ENCODE data around the gene HSPA1B. TPM values are rescaled to one million over a fixed set of nuclear protein-coding genes. Genes with fewer than 3 reads are reported as not detected.
A peak's percentile ranks its signal among the peaks of the same experiment; 100 is the strongest.
"Not testable (repeated sequence)": the region's sequence is repeated elsewhere in the genome, so short reads cannot be mapped to it uniquely, and the experiment has no call there.

The HSPA1B gene
- total and polyA plus RNA-seq, 5 donors = 110 to 299 (median 168) TPM

DNA sequence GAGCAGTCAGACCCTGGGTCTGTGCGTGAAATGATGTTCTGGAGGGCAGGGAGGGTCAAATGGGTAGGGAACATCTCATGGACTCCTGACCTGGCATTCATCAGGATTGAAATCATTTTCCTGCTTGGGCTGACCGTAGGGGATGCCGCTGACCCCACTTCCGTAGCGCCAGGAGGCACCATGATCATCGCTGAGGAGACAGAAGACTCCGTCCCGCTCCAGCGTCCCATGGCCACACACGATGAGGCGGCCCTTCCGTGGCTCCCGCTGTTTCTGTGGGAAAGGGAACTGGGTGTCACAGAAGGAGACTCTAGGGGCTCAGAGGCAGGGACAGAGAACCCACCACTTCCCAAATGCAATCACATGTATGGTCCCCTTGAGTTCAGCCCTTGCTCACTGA lies 32.8 kb downstream of the HSPA1B start:
- intact Hi-C loops (cut with DNase I) = loop anchor here in 1 of 4 donors (10.0 kb wide), 1 partner anchor 176 kb away; the partner anchor contains the start of gene LY6G5C
- ATAC-seq (no peak), DNase-seq (peak in 1 of 3 donors; percentile 30)
- Histone ChIP-seq H3K9me3 (ENCODE audit: control insufficient read depth, low read length) (no peaks in the 10 kb centered on the region), H3K27me3 (ENCODE audit: control insufficient read depth, insufficient read depth) (no peaks in the 10 kb centered on the region), H3K4me1 (ENCODE audit: control insufficient read depth, insufficient read depth, low read length) (peaks cover 2% of the 10 kb centered on the region), H3K4me3 (ENCODE audit: low read length) (no peak overlapping the region), H3K27ac (ENCODE audit: low read length) (no peak overlapping the region)
- WGBS = 93% methylated on average over 13 of the region's 13 CpGs

DNA sequence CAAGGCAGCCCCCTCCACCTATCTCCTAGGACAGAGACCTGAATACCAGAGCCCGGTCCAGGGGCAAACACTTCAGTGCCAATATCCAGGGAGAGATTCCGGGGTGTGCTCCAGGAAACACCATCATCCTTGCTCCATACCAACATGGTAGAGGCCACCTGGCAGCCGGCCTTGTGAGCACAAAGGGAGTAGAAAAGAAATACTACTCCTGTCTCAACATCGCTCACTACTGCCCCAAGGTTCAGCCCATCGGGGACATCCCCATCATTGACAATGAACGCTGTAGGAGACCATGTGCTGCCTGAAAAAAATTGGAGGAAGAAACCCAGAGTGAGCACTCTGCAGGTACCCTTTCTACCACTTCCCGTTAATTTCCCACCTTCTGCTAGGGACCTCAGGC lies 33.6 kb downstream of the HSPA1B start:
- Histone ChIP-seq H3K4me1 (ENCODE audit: control insufficient read depth, insufficient read depth, low read length) (peaks cover 2% of the 10 kb centered on the region), H3K27me3 (ENCODE audit: control insufficient read depth, insufficient read depth) (no peaks in the 10 kb centered on the region), H3K4me3 (ENCODE audit: low read length) (no peak overlapping the region), H3K27ac (ENCODE audit: low read length) (no peak overlapping the region), H3K9me3 (ENCODE audit: control insufficient read depth, low read length) (no peaks in the 10 kb centered on the region)
- ATAC-seq (no peak), DNase-seq (peak in 1 of 3 donors; percentile 32)
- WGBS = 93% methylated on average over 7 of the region's 7 CpGs
- intact Hi-C loops (cut with DNase I) = loop anchor here in 1 of 4 donors (10.0 kb wide), 1 partner anchor 176 kb away; the partner anchor contains the start of gene LY6G5C

DNA sequence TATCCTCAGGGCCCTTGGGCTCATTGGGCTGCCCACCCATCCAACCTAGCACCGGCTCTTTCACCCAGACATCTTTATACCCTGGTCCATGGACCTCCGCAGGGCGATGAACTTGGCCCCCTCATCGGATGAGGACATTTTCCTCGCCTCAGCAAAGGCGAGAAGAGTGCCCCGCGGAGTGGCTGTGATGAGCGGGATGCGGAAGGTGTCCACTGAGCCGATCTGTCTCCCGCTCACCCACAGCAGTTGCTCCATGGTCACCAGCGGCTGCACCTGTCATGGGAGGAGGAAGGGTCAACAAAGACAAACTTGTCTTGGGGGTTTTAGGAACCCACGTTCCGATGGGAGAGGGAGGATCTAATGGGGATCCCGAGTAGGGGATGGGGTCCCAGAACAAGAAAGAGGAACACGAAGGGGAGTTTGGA lies 34.4 kb downstream of the HSPA1B start:
- DNase-seq = peak in 1 of 3 donors; percentile 65
- intact Hi-C loops (cut with DNase I) = loop anchor here in 1 of 4 donors (10.0 kb wide), 1 partner anchor 177 kb away; the partner anchor contains the start of gene LY6G5C
- 39% methylated on average over 17 of the region's 17 CpGs for WGBS
- Histone ChIP-seq H3K4me3 (ENCODE audit: low read length) (peak overlapping the region; percentile 85), H3K27me3 (ENCODE audit: control insufficient read depth, insufficient read depth) (no peaks in the 10 kb centered on the region), H3K27ac (ENCODE audit: low read length) (no peak overlapping the region), H3K4me1 (ENCODE audit: control insufficient read depth, insufficient read depth, low read length) (peaks cover 2% of the 10 kb centered on the region), H3K9me3 (ENCODE audit: control insufficient read depth, low read length) (no peaks in the 10 kb centered on the region)
- ATAC-seq = no peak

DNA sequence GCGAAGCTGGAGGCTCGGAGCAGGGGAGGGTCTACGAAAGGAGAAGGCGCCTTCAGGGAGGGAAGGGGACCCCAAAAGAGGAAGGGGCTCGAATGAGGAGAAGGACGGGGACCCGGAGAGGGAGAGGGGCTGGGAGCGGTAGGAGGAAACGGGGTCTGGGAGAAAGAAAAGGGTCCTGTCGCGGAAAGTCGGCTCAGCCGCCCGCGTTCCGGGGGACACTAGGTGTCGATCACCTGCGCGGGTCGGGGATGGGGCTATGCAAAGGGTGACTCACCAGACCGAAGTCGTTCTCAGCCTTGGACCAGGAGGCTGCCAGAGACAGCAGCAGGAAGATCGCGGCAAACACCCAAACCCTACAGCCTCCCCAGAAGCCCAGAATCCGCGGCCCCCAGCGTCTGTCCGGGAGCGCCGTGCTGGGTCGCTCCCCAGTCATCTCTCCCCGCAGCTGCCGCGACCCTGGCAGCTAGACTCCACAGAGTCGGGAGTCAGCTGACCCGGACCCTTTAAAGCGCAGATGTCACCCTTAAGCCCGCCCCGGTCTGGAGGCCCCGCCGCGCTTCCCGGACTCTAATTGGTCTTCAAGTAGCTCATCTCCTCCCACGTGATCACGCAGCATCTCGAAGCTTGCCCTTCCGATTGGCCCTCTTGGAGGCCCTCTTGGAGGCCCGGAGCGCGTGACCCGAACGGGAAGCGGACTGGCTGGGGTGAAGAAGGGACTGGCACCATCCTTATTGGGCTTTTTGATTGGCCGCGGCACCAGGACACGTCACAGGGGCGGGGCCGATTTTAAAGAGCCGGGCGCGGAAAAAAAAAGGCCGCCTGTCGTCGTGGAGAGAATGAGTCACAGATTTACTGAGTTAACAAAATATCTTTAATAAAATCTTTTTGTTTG lies 35.1 kb downstream of the HSPA1B start, which contains the start of gene NEU1:
Gene NEU1, minus strand, starts transcription at position 478 of the 892 bp plus-strand sequence. Its CDS starts 45 bp downstream, at position 433.
- peak; percentile 98 for ATAC-seq
- intact Hi-C loops (cut with DNase I) = loop anchor here in 1 of 4 donors (10.0 kb wide), 1 partner anchor 178 kb away; the partner anchor contains the start of gene LY6G5C
- peak within 1 kb of the TSS; percentile 85 for H3K4me3 ChIP-seq (ENCODE audit: low read length)
- WGBS = under 1% methylated on average over 64 of the region's 64 CpGs
- peaks cover 2% of the 10 kb centered on the region for H3K4me1 ChIP-seq (ENCODE audit: control insufficient read depth, insufficient read depth, low read length)
- peak; percentile 100 for DNase-seq
- H3K9me3 ChIP-seq (ENCODE audit: control insufficient read depth, low read length) = no peaks in the 10 kb centered on the region
- no peaks in the 10 kb centered on the region for H3K27me3 ChIP-seq (ENCODE audit: control insufficient read depth, insufficient read depth)
- peak within 1 kb of the TSS; percentile 86 for H3K27ac ChIP-seq (ENCODE audit: low read length)

DNA sequence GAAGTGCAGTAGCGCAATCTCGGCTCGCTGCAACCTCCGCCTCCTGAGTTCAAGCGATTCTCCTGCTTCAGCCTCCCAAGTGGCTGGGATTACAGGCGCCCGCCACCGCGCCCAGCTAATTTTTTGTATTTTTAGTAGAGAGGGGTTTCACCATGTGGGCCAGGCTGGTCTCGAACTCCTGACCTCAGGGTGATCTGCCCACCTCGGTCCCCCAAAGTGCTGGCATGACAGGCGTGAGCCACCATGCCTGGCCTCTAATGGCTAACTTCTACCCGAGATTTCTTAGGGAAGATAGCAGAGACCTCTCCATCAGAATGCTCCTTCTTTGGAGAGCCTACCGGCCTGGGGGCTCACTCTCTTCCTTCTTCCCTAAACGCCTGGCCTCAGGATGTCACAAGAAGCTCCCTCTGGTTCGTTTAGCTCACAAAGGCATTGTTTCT lies 36.6 kb downstream of the HSPA1B start:
- WGBS = 14% methylated on average over 16 of the region's 16 CpGs
- not testable (repeated sequence) for H3K27me3 ChIP-seq (ENCODE audit: control insufficient read depth, insufficient read depth); H3K27ac ChIP-seq (ENCODE audit: low read length); H3K4me1 ChIP-seq (ENCODE audit: control insufficient read depth, insufficient read depth, low read length); ATAC-seq; H3K9me3 ChIP-seq (ENCODE audit: control insufficient read depth, low read length)
- H3K4me3 ChIP-seq (ENCODE audit: low read length) = peak overlapping the region; percentile 46
- DNase-seq = peak in 1 of 3 donors; percentile 54
- intact Hi-C loops (cut with DNase I) = loop anchor here in 1 of 4 donors (10.0 kb wide), 1 partner anchor 179 kb away; the partner anchor contains the start of gene LY6G5C

DNA sequence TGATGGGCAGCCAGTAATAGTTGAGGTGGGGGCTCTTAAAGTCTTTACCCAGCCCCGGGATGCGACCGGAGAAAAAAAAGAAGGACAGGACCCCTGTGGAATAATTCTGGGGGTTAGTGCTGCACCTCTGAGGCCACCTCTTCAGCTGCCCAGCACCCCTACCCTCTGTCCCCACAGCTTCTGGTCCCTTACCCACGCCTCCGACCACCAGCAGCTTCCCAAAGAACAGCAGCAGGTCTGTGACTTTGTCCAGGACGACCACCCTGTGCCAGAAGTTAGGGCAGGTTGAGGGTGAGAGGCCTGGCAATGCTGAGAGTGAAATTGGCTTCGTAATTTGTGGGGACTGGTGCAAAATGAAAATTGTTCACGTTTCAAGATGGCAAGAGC lies 37.3 kb downstream of the HSPA1B start:
- Histone ChIP-seq H3K9me3 (ENCODE audit: control insufficient read depth, low read length) (no peaks in the 10 kb centered on the region), H3K27ac (ENCODE audit: low read length) (no peak overlapping the region), H3K4me3 (ENCODE audit: low read length) (no peak overlapping the region), H3K27me3 (ENCODE audit: control insufficient read depth, insufficient read depth) (no peaks in the 10 kb centered on the region), H3K4me1 (ENCODE audit: control insufficient read depth, insufficient read depth, low read length) (peaks cover 2% of the 10 kb centered on the region)
- ATAC-seq (no peak), DNase-seq (peak in 2 of 3 donors; percentile 26 to 28)
- intact Hi-C loops (cut with DNase I) = loop anchor here in 1 of 4 donors (10.0 kb wide), 1 partner anchor 180 kb away; the partner anchor contains the start of gene LY6G5C
- WGBS = 85% methylated on average over 8 of the region's 8 CpGs

DNA sequence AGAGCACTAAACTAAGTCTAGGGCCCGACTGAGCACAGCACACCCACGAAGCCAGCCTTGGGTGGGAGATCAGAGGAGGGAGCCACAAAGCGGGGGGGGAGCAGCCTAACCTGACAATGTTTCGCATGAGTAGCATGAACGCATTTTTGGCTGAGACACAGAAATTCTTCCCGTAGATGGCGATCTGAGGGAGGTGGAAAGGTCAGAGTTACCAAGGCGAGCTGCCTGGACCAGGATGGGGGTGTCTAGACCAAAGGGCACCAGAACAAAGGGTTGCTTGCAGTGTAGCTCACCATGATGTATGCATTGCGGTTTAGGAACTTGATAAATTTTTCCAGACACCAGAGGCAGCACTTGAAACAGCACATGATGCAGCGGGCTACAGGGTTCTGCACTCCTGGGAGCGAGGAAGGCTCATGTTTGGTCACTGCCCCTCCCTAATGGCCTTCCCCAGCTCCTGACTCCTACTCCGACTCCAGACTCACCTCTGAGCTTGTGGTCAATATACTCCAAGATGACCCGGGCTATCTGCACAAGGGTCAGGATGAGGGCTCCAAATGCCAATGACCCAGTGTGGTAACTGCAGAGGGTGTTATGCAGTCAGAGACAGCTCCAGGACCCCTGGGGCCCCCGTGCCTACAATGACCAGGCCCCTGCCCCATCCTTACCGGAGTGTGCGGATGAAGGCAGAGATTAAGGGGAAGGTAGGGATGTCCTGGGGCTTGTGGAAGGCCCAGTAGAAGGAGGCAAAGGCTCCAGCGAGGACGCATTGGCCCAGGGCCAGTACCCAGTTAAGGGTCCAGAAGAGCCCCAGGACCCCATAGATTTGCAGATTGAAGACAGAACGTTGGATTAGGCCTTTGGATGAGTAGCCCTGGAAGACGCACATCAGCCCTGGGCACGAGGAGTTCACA lies 37.9 kb downstream of the HSPA1B start:
- no peaks in the 10 kb centered on the region for H3K9me3 ChIP-seq (ENCODE audit: control insufficient read depth, low read length)
- 79% methylated on average over 21 of the region's 21 CpGs for WGBS
- ATAC-seq = no peak
- H3K4me3 ChIP-seq (ENCODE audit: low read length) = no peak overlapping the region
- H3K27ac ChIP-seq (ENCODE audit: low read length) = no peak overlapping the region
- peak in 2 of 3 donors; percentile 27 to 30 for DNase-seq
- no peaks in the 10 kb centered on the region for H3K27me3 ChIP-seq (ENCODE audit: control insufficient read depth, insufficient read depth)
- intact Hi-C loops (cut with DNase I) = loop anchor here in 1 of 4 donors (10.0 kb wide), 1 partner anchor 181 kb away; the partner anchor contains the start of gene LY6G5C
- H3K4me1 ChIP-seq (ENCODE audit: control insufficient read depth, insufficient read depth, low read length) = peaks cover 2% of the 10 kb centered on the region

DNA sequence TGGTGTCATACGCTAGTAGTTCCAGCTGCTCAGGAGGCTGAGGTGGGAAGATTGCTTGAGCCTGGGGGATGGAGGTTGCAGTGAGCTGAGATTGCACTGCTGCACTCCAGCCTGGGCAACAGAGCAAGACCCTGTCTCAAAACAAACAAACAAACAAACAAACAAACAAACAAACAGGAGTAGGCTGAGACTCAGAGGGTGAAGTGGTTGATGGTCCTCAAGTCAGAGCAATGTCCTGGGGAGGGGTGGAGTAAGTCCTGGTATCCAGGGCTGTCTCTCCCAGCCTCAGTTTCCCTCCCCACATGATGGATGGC lies 41.1 kb downstream of the HSPA1B start:
- intact Hi-C loops (cut with DNase I) = loop anchor here in 1 of 4 donors (10.0 kb wide), 1 partner anchor 184 kb away; the partner anchor contains the start of gene LY6G5C
- not testable (repeated sequence) for H3K27ac ChIP-seq (ENCODE audit: low read length); DNase-seq

DNA sequence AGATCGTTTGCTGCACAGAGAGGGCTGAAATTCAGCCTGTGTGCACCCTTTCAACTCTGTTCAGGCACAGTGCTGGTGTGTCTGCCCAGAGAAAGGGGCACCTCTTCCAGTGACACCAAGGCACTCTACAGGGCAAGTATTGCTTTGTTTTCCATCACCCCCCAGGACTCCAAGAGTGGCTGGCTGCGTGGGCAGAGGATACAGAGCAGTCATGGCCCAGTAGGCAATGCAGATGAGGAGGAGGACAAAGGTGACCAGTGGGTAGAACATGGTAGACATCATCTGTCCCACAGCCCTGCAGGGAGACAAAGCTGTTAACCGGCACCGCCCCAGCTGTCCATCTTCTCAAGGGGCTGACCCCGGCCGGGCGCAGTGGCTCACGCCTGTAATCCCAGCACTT lies 41.8 kb downstream of the HSPA1B start:
- 75% methylated on average over 8 of the region's 8 CpGs for WGBS
- DNase-seq (peak in 2 of 3 donors; percentile 25 to 36), ATAC-seq (no peak)
- no peaks in the 10 kb centered on the region for H3K4me1 ChIP-seq (ENCODE audit: control insufficient read depth, insufficient read depth, low read length)
- H3K27ac ChIP-seq (ENCODE audit: low read length) = no peak overlapping the region
- no peaks in the 10 kb centered on the region for H3K27me3 ChIP-seq (ENCODE audit: control insufficient read depth, insufficient read depth)
- H3K4me3 ChIP-seq (ENCODE audit: low read length) = no peak overlapping the region
- no peaks in the 10 kb centered on the region for H3K9me3 ChIP-seq (ENCODE audit: control insufficient read depth, low read length)
- intact Hi-C loops (cut with DNase I) = loop anchor here in 1 of 4 donors (10.0 kb wide), 1 partner anchor 185 kb away; the partner anchor contains the start of gene LY6G5C

More for the DNA sequence above, 41.1 kb downstream of the HSPA1B start:
- WGBS = 75% methylated on average over 1 of the region's 1 CpG
- not testable (repeated sequence) for H3K9me3 ChIP-seq (ENCODE audit: control insufficient read depth, low read length); ATAC-seq; H3K4me1 ChIP-seq (ENCODE audit: control insufficient read depth, insufficient read depth, low read length); H3K27me3 ChIP-seq (ENCODE audit: control insufficient read depth, insufficient read depth); H3K4me3 ChIP-seq (ENCODE audit: low read length)

DNA sequence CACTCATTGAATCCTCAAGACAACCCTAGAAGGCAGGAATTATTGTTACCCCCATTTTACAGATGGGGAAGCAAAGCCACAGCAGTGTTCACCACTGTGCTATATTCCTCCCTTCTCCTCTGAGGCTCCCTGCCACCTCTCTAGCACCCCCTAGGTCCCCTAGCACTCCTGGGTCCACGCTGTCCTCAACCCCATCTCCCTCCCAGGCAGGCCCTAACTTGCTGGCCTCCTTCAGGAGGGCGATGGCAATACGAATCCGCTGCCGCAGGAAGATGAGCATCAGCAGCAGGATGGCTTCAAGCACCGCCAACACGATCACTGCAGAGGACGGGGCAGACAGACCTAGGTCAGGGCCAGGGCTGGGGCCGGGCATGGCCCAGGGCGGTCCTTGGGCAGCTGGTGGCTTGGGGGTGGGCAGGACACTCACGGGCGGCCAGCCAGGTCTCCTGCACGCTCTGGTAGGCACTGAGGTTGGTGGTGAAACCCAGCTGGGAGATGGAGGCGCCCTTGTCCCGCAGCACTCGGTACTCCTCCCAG lies 42.9 kb downstream of the HSPA1B start:
- H3K27ac ChIP-seq (ENCODE audit: low read length) = no peak overlapping the region
- H3K9me3 ChIP-seq (ENCODE audit: control insufficient read depth, low read length) = no peaks in the 10 kb centered on the region
- H3K4me3 ChIP-seq (ENCODE audit: low read length) = no peak overlapping the region
- no peaks in the 10 kb centered on the region for H3K4me1 ChIP-seq (ENCODE audit: control insufficient read depth, insufficient read depth, low read length)
- WGBS = 77% methylated on average over 16 of the region's 16 CpGs
- DNase-seq (peak in 2 of 3 donors; percentile 37 to 44), ATAC-seq (peak in 1 of 2 donors; percentile 24)
- H3K27me3 ChIP-seq (ENCODE audit: control insufficient read depth, insufficient read depth) = no peaks in the 10 kb centered on the region
- intact Hi-C loops (cut with DNase I) = no loop called here
